Spleen (tissue), 7 donors: ENCODE results near the gene TMEM234.

Experiments
- CTCF ChIP-seq, 11 experiments: fragments of 200-600 bp in 7 of 11; fragments of 450-650 bp in 4 of 11; sonication (generic) in 4 of 11; IDR thresholded peaks in 8 of 11; conservative IDR thresholded peaks in 3 of 11; 1 replicate in 7 of 11; 2 replicates in 4 of 11; pipeline versions ENCODE4 v1.4.0 to v1.8.0; 2016 to 2021; ENCODE audit warnings: antibody characterized with exemption in 11 of 11, inconsistent platforms in 4 of 11, mild to moderate bottlenecking in 1 of 11
- POLR2A ChIP-seq, 3 donors: fragments of 450-650 bp; IDR thresholded peaks; one replicate each; pipeline ENCODE4 v1.5.1; 2017; ENCODE audit warnings: antibody characterized with exemption in 3 of 3, mild to moderate bottlenecking in 1 of 3
- POLR2AphosphoS5 ChIP-seq, 3 donors: sonication (generic); formaldehyde crosslinking; IDR thresholded peaks; one replicate each; pipeline ENCODE4 v1.5.1; 2017; ENCODE audit warnings: antibody characterized with exemption in 3 of 3
- donor health status: DM: no; HTN: no; CAD: no; lungs with moderate emphysema.
- donor health status: DM: no; HTN: no; CAD: no.
- donor health status: DM: no; HTN: no; CAD: no.

- TF ChIP-seq CTCF (IDR thresholded peaks at IDR 0.05 in 8 of 11, conservative IDR thresholded peaks at IDR 0.05 in 3 of 11) (no peak), POLR2A (IDR thresholded peaks at IDR 0.05) (no peak), POLR2AphosphoS5 (IDR thresholded peaks at IDR 0.05) (no peak)
These were observed 17.2 kb upstream of the TMEM234 start for GRCh38 chr1:32239337-32239736.
